Cardiac septum (tissue), 1 donor: ENCODE data around the gene ZNF195. TPM values are rescaled to one million over a fixed set of nuclear protein-coding genes. Genes with fewer than 3 reads are reported as not detected.
"Not testable (repeated sequence)": the region's sequence is repeated elsewhere in the genome, so short reads cannot be mapped to it uniquely, and the experiment has no call there.

Experiments used
- DNase-seq: peaks from one replicate; pipeline ENCODE4 v3.0.0-alpha.2; 2020; ENCODE audit warnings: low spot score
- intact Hi-C: fragments of 100-400 bp; cut with DNase I; formaldehyde crosslinking; loops from one replicate; pipeline ENCODE4 v1.14.0; 2022
- total RNA-seq: library from RNA; stranded (reverse); fragmentation: NEBNext Ultra II Directional; extraction: Animal tissue kit (Norgen Biotek cat#: 25700); gene quantifications from one replicate; pipeline ENCODE4 v1.2.1, GENCODE V29; 2021
- donor health status: DM: no; HTN: no; CAD: no.

The ZNF195 gene
- total RNA-seq, 1 donor from 2014 or later = 8.2 TPM

- intact Hi-C loops = not testable (repeated sequence)
- peak; percentile 54 for DNase-seq
Measured at GRCh38 chr11:3406223-3406875, 27.4 kb upstream of the ZNF195 start.

GRCh38 chr11:3404076-3404925, 25.4 kb upstream of the ZNF195 start:
- intact Hi-C loops = not testable (repeated sequence)
- peak; percentile 76 for DNase-seq

DNA sequence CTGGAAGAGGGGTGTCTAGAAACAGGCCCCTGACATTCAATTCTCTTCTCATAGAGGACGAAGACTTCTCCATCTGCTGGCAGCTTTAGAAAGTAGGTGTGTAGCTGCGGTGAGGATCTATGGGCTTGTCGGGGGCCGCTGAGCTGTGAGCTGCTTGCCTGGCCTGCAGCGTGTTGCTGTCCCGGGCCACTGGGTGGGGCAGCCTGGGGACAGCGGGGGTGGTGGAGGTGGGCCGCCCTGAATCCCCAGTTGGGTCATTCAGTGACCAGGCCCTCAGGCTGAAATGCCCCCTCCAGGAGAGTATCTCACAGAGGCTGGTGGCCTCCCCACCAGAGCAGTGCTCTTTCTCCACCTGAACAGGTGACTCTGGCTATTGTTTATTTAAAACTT, 23.9 kb upstream of the ZNF195 start:
- DNase-seq, intact Hi-C loops: not testable (repeated sequence)

DNA sequence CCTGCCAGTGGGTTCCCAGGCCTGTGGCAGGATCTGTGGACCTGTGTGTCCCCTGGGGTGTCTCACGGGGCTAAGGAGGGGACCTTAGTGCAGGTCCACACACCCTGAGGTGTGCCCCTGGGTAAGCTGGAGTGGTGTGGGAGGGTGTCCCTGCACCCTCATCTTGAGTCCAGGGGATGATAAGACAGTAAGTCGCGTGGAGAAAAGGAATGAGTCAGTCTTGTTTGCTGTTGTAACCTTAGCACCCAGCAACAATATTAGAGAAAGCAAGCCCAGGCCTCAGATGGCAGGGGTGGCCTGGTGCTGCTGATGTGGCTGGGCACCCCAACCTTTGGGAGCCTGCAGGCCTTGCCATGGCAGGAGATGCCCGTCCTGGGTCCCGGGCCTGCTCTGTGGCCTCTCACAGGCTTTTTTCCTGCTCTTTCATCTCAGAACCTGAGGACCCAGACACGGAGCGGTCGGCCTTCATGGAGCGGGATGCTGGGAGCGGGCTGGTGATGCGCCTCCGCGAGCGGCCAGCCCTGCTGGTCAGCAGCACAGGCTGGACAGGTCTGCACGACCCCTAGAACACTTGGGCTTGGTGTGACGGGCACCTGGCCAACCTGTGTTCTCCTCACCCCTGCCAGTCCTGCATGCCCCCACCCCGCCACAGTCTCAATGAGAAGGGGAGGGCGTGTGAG, 23.4 kb upstream of the ZNF195 start:
- DNase-seq, intact Hi-C loops: not testable (repeated sequence)

GRCh38 chr11:3401052-3401451, 22.1 kb upstream of the ZNF195 start:
- DNase-seq, intact Hi-C loops: not testable (repeated sequence)

DNA sequence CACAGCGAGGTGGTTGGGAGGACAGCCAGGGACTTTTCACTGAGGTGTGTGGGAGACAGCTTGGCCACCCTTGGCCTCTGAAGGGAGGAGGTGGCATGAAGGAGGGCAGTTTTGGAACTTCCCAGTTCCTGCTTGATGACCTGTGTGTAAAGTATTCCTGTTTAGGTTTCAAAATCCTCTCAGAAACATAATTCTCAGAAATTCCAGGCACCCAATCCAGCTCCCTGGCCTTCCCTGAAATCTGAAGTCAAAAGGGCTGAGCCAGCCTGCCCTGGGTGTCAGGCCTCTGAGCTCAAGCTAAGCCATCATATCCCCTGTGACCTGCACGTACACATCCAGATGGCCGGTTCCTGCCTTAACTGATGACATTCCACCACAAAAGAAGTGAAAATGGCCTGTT, 19.6 kb upstream of the ZNF195 start:
- intact Hi-C loops, DNase-seq: not testable (repeated sequence)

GRCh38 chr11:3398106-3398505, 19.2 kb upstream of the ZNF195 start:
- DNase-seq, intact Hi-C loops: not testable (repeated sequence)

DNA sequence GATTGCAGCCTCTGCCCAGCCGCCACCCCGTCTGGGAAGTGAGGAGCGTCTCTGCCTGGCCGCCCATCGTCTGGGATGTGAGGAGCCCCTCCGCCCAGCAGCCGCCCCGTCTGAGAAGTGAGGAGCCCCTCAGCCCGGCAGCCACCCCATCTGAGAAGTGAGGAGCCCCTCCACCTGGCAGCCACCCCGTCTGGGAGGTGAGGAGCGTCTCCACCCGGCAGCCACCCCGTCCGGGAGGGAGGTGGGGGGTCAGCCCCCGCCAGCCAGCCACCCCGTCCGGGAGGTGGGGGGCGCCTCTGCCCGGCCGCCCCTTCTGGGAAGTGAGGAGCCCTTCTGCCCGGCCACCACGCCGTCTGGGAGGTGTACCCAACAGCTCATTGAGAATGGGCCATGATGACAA, 18.3 kb upstream of the ZNF195 start:
- intact Hi-C loops, DNase-seq: not testable (repeated sequence)

- DNase-seq, intact Hi-C loops: not testable (repeated sequence)
Measured at GRCh38 chr11:3395468-3395867, 16.5 kb upstream of the ZNF195 start.

DNA sequence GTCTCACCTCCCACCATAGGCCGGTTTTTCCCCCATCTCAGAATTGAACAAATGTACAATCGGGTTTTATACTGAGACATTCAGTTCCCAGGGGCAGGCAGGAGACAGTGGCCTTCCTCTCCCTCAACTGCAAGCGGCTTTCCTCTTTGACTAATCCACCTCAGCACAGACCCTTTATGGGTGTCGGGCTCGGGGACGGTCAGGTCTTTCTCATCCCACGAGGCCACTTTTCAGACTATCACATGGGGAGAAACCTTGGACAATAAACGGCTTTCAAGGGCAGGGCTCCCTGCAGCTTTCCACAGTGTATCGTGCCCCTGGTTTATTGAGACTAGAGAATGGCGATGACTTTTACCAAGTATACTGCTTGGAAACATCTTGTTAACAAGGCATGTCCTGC, 16.0 kb upstream of the ZNF195 start:
- DNase-seq, intact Hi-C loops: not testable (repeated sequence)

- DNase-seq, intact Hi-C loops: not testable (repeated sequence)
Measured at GRCh38 chr11:3393450-3393849, 14.5 kb upstream of the ZNF195 start.

GRCh38 chr11:3382613-3383285, 3.8 kb upstream of the ZNF195 start:
- intact Hi-C loops = no loop called here
- no peak for DNase-seq

GRCh38 chr11:3381794-3382193, 2.8 kb upstream of the ZNF195 start:
- DNase-seq = no peak
- intact Hi-C loops = no loop called here

- no peak for DNase-seq
- intact Hi-C loops = no loop called here
Measured at GRCh38 chr11:3380706-3381545, 2.0 kb upstream of the ZNF195 start.

DNA sequence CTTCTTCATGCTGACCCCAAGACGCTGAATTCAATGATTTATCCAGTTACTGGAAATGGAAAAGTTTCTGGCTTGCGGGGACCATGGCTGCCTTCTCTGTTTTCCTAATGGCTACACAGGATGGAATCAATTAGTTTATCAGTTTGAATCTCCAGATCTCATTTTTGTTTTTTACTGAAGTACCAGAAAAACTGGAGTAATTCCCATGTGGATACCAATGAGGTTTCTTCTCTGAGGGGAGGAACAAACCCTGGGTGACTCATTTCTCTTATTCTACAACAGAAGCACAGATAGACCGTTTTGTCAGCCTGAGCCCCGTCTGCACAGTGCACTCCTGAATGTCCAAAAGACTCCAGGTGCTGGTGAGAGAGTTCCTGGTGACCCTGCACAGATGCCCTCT, 3.4 kb downstream of the ZNF195 start:
- intact Hi-C loops = no loop called here
- DNase-seq = no peak

DNA sequence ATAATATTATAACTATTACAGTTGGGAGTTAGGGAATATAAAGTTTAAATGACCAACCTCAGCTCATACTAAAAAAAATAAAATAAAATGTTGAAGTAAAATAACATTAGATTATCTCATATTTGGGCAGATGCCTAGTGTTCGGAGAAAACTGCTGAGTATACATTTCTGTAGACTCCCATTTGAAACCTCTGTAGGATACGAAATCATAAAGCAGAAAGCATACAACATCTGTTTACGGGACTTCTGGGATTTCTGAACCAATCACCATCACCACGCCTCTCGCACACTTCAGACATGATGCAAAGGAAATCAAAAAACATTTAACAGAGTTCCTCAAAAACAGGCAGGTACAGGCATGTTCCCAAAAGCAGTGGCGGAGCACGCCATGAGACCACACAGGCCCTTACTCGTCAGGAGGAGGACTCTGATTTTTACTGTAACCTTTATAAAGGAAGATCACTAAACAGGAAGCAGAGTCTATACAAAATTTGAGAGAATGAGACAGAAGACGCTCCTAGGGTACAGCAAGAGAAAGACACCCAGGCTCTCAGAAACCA, 8.6 kb downstream of the ZNF195 start:
- DNase-seq = no peak
- intact Hi-C loops = no loop called here

GRCh38 chr11:3369366-3369765, 9.6 kb downstream of the ZNF195 start:
- no peak for DNase-seq
- intact Hi-C loops = no loop called here

DNA sequence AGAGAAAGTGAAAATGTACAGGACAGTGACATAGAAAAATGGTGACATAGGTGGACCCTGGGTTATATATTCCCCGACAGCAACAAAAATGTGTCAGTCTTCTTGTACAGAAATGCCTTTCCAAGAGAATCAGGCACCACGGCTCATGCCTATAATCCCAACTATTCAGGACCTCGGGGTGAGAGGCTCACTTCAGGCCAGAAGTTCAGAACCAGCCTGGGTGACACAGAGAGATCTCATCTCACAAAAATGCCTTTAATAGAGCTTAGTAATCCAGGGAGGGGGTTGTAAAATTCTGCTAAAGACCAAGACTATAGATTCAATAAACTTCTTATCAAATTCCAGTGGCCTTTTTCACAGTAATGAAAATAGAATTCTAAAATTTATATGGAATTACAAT, 10.7 kb downstream of the ZNF195 start:
- intact Hi-C loops = no loop called here
- no peak for DNase-seq

DNA sequence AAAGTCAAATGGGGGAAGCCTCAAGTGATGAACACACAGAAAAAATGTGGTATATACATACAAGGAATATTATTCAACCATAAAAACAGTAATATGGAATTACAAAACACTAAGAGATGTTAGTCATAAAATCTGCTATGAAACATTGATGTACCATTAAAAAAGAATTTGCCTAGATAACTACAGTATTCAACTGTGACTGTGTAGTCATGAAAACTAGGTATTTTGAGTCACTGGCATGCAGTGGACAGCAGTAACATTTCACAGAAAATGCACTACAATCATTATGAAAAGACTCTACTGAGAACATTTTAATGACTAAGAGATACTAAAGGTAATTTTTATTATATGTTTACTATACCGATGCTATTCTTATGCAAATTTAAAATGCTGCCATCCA, 11.7 kb downstream of the ZNF195 start:
- intact Hi-C loops = no loop called here
- DNase-seq = no peak
